K562 (cell line): Measurements from ENCODE around the gene FCAR. TPM values are rescaled to one million over a fixed set of nuclear protein-coding genes. Genes with fewer than 3 reads are reported as not detected.

Source experiments
- ATAC-seq: fragments of 200-7000 bp; cut with Tn5 transposase; 3 replicates; pipeline ENCODE4 v1.9.1; 2020; ENCODE audit warnings: moderate library complexity
- BruUV-seq: library from RNA; stranded (reverse); fragments of 400-500 nt; replicated peaks from 2 replicates; lab custom pipeline; 2021; lab: Mats Ljungman, UMichigan
- CTCF ChIA-PET: fragments of 300-600 bp; formaldehyde crosslinking; extraction: SDS; loops from one replicate; lab custom pipeline; 2021; ENCODE audit warnings: low intra/inter-chr PET ratio; lab: Yijun Ruan, JAX
- POLR2A ChIA-PET: fragments of 300-600, 350-650 bp; sonication (Branson Sonifier 250); formaldehyde crosslinking; extraction: SDS; loops from one replicate; lab custom pipeline; 2021; ENCODE audit warnings: antibody characterized with exemption, inconsistent platforms; lab: Yijun Ruan, JAX
- DNase-seq, 4 experiments: peaks; one replicate each; pipeline versions ENCODE4 v3.0.0 to v3.0.0-alpha.2; 2011 to 2018; ENCODE audit warnings: low spot score in 3 of 4, mixed read lengths in 3 of 4; ENCODE audit errors: extremely low read depth in 1 of 4
- FAIRE-seq: peaks from 2 replicates; lab custom pipeline; 2011; peaks lifted over from hg19 to GRCh38; lab: Jason Lieb, UNC
- H2AFZ ChIP-seq: 2 replicates; pipeline ENCODE4 v1.6.0; 2011; ENCODE audit warnings: low read depth, low read length, control low read depth, inconsistent platforms
- H3K27ac ChIP-seq: fragments of 200-600 bp; 3 replicates; pipeline ENCODE4 v1.8.0; 2011; ENCODE audit warnings: low read depth, mild to moderate bottlenecking, control low read depth, inconsistent platforms, low read length, moderate library complexity, mixed read lengths; ENCODE audit errors: extremely low read depth
- H3K27me3 ChIP-seq, 2 experiments: fragments of 300-600 bp in 1 of 2; 2 replicates in 1 of 2; 3 replicates in 1 of 2; pipeline versions ENCODE4 v1.6.0 to v1.8.0; 2011; ENCODE audit warnings: inconsistent platforms in 2 of 2, low read length in 2 of 2, mild to moderate bottlenecking in 1 of 2, mixed read lengths in 1 of 2, moderate library complexity in 1 of 2; ENCODE audit not compliant: control insufficient read depth in 2 of 2, insufficient read depth in 2 of 2
- H3K36me3 ChIP-seq: fragments of 300-600 bp; 3 replicates; pipeline ENCODE4 v1.8.0; 2011; ENCODE audit warnings: mild to moderate bottlenecking, low read length, inconsistent platforms; ENCODE audit not compliant: control insufficient read depth, insufficient read depth
- H3K4me1 ChIP-seq, 2 experiments: fragments of 200-600 bp in 1 of 2; replicated peaks in 1 of 2; 2 replicates in 1 of 2; 3 replicates in 1 of 2; pipeline versions ENCODE4 v1.5.1 to v1.8.0; 2011; ENCODE audit warnings: inconsistent platforms in 2 of 2, low read length in 2 of 2, mild to moderate bottlenecking in 1 of 2, mixed read lengths in 1 of 2, moderate library complexity in 1 of 2; ENCODE audit not compliant: control insufficient read depth in 2 of 2, insufficient read depth in 2 of 2
- H3K4me2 ChIP-seq: 2 replicates; pipeline ENCODE4 v1.6.1; 2011; ENCODE audit warnings: low read length, control low read depth, inconsistent platforms, mixed read lengths; ENCODE audit not compliant: insufficient read depth
- H3K4me3 ChIP-seq: fragments of 200-600 bp; sonication (generic), shearing (Covaris generic); 2 replicates; pipeline ENCODE4 v1.5.1; 2016; ENCODE audit warnings: control low read depth, inconsistent platforms
- H3K79me2 ChIP-seq: fragments of 200-600 bp; 3 replicates; pipeline ENCODE4 v1.8.0; 2011; ENCODE audit warnings: low read length, inconsistent platforms; ENCODE audit not compliant: control insufficient read depth, insufficient read depth
- H3K9ac ChIP-seq, 2 experiments: 2 replicates each; pipeline versions ENCODE4 v1.6.0 to v1.6.1; 2011; ENCODE audit warnings: low read depth in 2 of 2, low read length in 2 of 2, control low read depth in 1 of 2, inconsistent platforms in 1 of 2, mild to moderate bottlenecking in 1 of 2, mixed read lengths in 1 of 2; ENCODE audit not compliant: insufficient read depth in 1 of 2
- H3K9me1 ChIP-seq: one replicate; pipeline ENCODE4 v1.6.0; 2011; ENCODE audit warnings: inconsistent platforms, mild to moderate bottlenecking, low read length, moderate library complexity; ENCODE audit not compliant: control insufficient read depth, insufficient read depth
- H3K9me3 ChIP-seq: replicated peaks from 2 replicates; pipeline ENCODE4 v1.5.1; 2011; ENCODE audit warnings: low read depth, low read length, inconsistent platforms; ENCODE audit not compliant: control insufficient read depth, insufficient read depth
- H4K20me1 ChIP-seq: replicated peaks from 2 replicates; pipeline ENCODE4 v1.6.1; 2011; ENCODE audit warnings: low read length, inconsistent platforms, mixed read lengths; ENCODE audit not compliant: control insufficient read depth, insufficient read depth
- CBFA2T2 ChIP-seq: fragments of 450-650 bp; conservative IDR thresholded peaks from 2 replicates; pipeline ENCODE4 v1.6.1; 2017; ENCODE audit warnings: mild to moderate bottlenecking
- CBFA2T3 ChIP-seq: fragments of 450-650 bp; IDR thresholded peaks from 2 replicates; pipeline ENCODE4 v1.6.1; 2017
- DPF2 ChIP-seq: fragments of 450-650 bp; IDR thresholded peaks from 2 replicates; pipeline ENCODE4 v1.6.1; 2016
- FOXK2 ChIP-seq, 2 experiments: fragments of 450-650 bp; IDR thresholded peaks in 1 of 2; conservative IDR thresholded peaks in 1 of 2; 2 replicates each; pipeline ENCODE4 v1.6.1; 2016; ENCODE audit warnings: low read depth in 2 of 2, mild to moderate bottlenecking in 1 of 2
- JUND ChIP-seq, 2 experiments: IDR thresholded peaks; 2 replicates in 1 of 2; 3 replicates in 1 of 2; pipeline ENCODE4 v1.6.1; 2011; ENCODE audit warnings: borderline replicate concordance in 2 of 2, low read depth in 2 of 2, low read length in 2 of 2, improper control_type of control experiment in 1 of 2, missing biosample characterization in 1 of 2, missing genetic modification characterization in 1 of 2, missing genetic modification reagents in 1 of 2
- NBN ChIP-seq: fragments of 450-650 bp; IDR thresholded peaks from 2 replicates; pipeline ENCODE4 v1.6.1; 2016; ENCODE audit warnings: low read depth, mild to moderate bottlenecking
- NR2C2 ChIP-seq, 2 experiments: fragments of 200-800 bp in 1 of 2; sonication (Bioruptor generic) in 1 of 2; sonication (generic) in 1 of 2; formaldehyde crosslinking in 1 of 2; IDR thresholded peaks; 2 replicates each; pipeline versions ENCODE4 v1.6.1 to v1.8.0; 2016 to 2022; ENCODE audit warnings: mild to moderate bottlenecking in 1 of 2, missing compliant biosample characterization in 1 of 2, missing genetic modification characterization in 1 of 2, missing genetic modification reagents in 1 of 2
- PHB ChIP-seq: fragments of 250-450 bp; sonication (Bioruptor Pico); IDR thresholded peaks from 2 replicates; pipeline ENCODE4 v1.5.0; 2021
- POLR2AphosphoS5 ChIP-seq: IDR thresholded peaks from 2 replicates; pipeline ENCODE4 v1.6.1; 2011; ENCODE audit warnings: mild to moderate bottlenecking, low read depth, low read length, moderate library complexity; ENCODE audit not compliant: control insufficient read depth, insufficient read depth
- RNF2 ChIP-seq: sonication (generic); IDR thresholded peaks from 2 replicates; pipeline ENCODE4 v1.6.1; 2016
- SMARCE1 ChIP-seq: fragments of 450-650 bp; IDR thresholded peaks from 2 replicates; pipeline ENCODE4 v1.7.1; 2016; ENCODE audit warnings: mild to moderate bottlenecking
- SMC3 ChIP-seq: conservative IDR thresholded peaks from 2 replicates; pipeline ENCODE4 v1.6.1; 2011; ENCODE audit warnings: low read depth, low read length, improper control_type of control experiment; ENCODE audit not compliant: insufficient read depth
- TBL1XR1 ChIP-seq, 2 experiments: IDR thresholded peaks; 2 replicates each; pipeline ENCODE4 v1.6.1; 2012; ENCODE audit warnings: improper control_type of control experiment in 2 of 2, low read length in 2 of 2, mild to moderate bottlenecking in 1 of 2
- TCF3 ChIP-seq: sonication (generic); formaldehyde crosslinking; IDR thresholded peaks from 2 replicates; pipeline ENCODE4 v1.4.0; 2020; ENCODE audit warnings: mild to moderate bottlenecking, missing genetic modification reagents
- ZFP1 ChIP-seq: fragments of 450-650 bp; formaldehyde crosslinking; IDR thresholded peaks from 2 replicates; pipeline ENCODE4 v1.4.0; 2020; ENCODE audit warnings: mild to moderate bottlenecking, mixed read lengths
- ZNF146 ChIP-seq: IDR thresholded peaks from one replicate; pipeline ENCODE4 v1.6.1; 2018; ENCODE audit warnings: missing compliant biosample characterization; ENCODE audit not compliant: unreplicated experiment
- ZNF239 ChIP-seq: fragments of 250-450 bp; sonication (Bioruptor Pico); IDR thresholded peaks from 2 replicates; pipeline ENCODE4 v1.4.0; 2020; ENCODE audit warnings: mild to moderate bottlenecking
- ZNF280B ChIP-seq: fragments of 250-450 bp; sonication (Bioruptor Pico); IDR thresholded peaks from 2 replicates; pipeline ENCODE4 v1.5.1; 2021; ENCODE audit warnings: mild to moderate bottlenecking
- ZNF384 ChIP-seq: IDR thresholded peaks from 2 replicates; pipeline ENCODE4 v1.6.1; 2012; ENCODE audit warnings: low read depth, low read length, improper control_type of control experiment
- ZNF586 ChIP-seq: fragments of 450-650 bp; formaldehyde crosslinking; conservative IDR thresholded peaks from 2 replicates; pipeline ENCODE4 v1.4.0; 2020; ENCODE audit warnings: mild to moderate bottlenecking, moderate library complexity
- ZSCAN32 ChIP-seq: fragments of 450-650 bp; formaldehyde crosslinking; IDR thresholded peaks from 2 replicates; pipeline ENCODE4 v1.4.0; 2020; ENCODE audit warnings: mild to moderate bottlenecking, moderate library complexity
- WGBS: fragments of 100-300 bp; shearing (Covaris generic); methylation state at CpG from one replicate; pipeline ENCODE4 v1.1.6; 2016; ENCODE audit warnings: low coverage, mixed read lengths; ENCODE audit not compliant: insufficient coverage; ENCODE audit errors: missing lambda C conversion rate; 5-methylcytosine and 5-hydroxymethylcytosine counted together
- in situ Hi-C: fragments of 300-500 bp; cut with MboI; formaldehyde crosslinking; loops from 4 replicates; pipeline ENCODE4 v1.15.0; 2018; ENCODE audit warnings: inconsistent platforms, mixed read lengths
- intact Hi-C: fragments of 100-400 bp; cut with micrococcal nuclease; formaldehyde crosslinking; loops from 2 replicates; pipeline ENCODE4 v1.14.2; 2022
- polyA plus RNA-seq, 8 experiments: library from polyadenylated mRNA; depleted of rRNA in 4 of 8; stranded (reverse) in 5 of 8; unstranded in 3 of 8; fragments of >200 nt; fragmentation: Nextera tagmentation in 2 of 8; fragmentation: Illumina TruSeq in 1 of 8; extraction: Ambion mirVana in 2 of 8; extraction: Trizol in 1 of 8; gene quantifications; 2 replicates each; pipeline versions ENCODE4 v1.2.1 to v1.2.3, GENCODE V29; 2011 to 2014; ENCODE audit warnings: inconsistent platforms in 1 of 8, missing spikeins in 1 of 8
- total RNA-seq, 7 experiments: library from RNA; depleted of rRNA in 6 of 7; stranded (reverse); fragments of >200 nt in 6 of 7; fragmentation: Illumina TruSeq in 2 of 7; extraction: Trizol in 2 of 7; gene quantifications; 2 replicates each; pipeline versions ENCODE4 v1.2.1 to v1.2.3, GENCODE V29; 2011 to 2021; ENCODE audit warnings: low replicate concordance in 1 of 7
- TF ChIP-seq, protein P1 (sequence below): fragments of 200-800 bp; sonication (Bioruptor generic); IDR thresholded peaks from 2 replicates; pipeline ENCODE4 v1.6.1; 2017; ENCODE audit warnings: missing genetic modification characterization, missing compliant biosample characterization

FCAR gene
- total and polyA plus RNA-seq, 9 of the 15 experiments (the other 6 are each of a cell fraction or from before 2014, with no cell fraction given) = not detected

DNA sequence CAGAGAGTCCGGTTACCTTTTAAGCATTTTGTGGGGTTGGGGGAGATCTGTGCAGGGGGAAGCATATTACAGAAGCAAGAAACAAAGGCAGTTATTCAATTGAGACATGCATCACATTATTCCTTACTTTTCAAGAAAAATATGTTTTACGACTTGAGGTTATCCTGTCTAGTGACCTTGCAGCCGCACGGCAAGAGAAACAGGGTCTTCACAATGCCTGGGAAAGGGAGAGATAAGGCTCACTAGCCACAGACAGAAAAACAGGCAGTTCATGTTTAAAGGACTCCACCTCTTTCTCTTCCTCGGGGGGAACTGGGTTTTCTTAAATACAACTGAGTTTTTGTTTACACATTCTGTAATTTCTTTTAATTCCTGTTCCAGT, 31.4 kb downstream of the FCAR start:
- no peaks in the 10 kb centered on the region for H4K20me1 ChIP-seq
- H3K4me3 ChIP-seq = 0 out of 2 replicates have a peak overlapping the region, but pooled peaks have one; percentile 2
- H3K27me3 ChIP-seq = no peaks in the 10 kb centered on the region
- H3K36me3 ChIP-seq = no peaks in the 10 kb centered on the region
- H3K9ac ChIP-seq = peak overlapping the region in 1 of 2 experiments; percentile 63; a peak in 2 of 4 replicates
- no peaks in the 10 kb centered on the region for H3K79me2 ChIP-seq
- H3K4me1 ChIP-seq = peaks cover 19 to 23% of the 10 kb centered on the region in 2 experiments; a peak in 4 of 5 replicates
- POLR2A ChIA-PET = interaction anchor here (0.9 to 1.6 kb wide), 2 partner anchors 9 to 278 kb away, joined by 3 to 4 read pairs; no protein-coding TSS in a partner anchor
- H3K9me3 ChIP-seq = no peaks in the 10 kb centered on the region
- peak overlapping the region; percentile 74 for H3K4me2 ChIP-seq
- 5% methylated on average over 5 of the region's 5 CpGs for WGBS
- ATAC-seq (peak; percentile 58; the same call in 2 of the 3 replicates), DNase-seq (peak in 1 of 4 experiments; percentile 77), FAIRE-seq (peak; percentile 86)
- CTCF ChIA-PET = interaction anchor here (0.6 kb wide), 1 partner anchor 27 kb away, joined by 3 read pairs; no protein-coding TSS in a partner anchor
- no TSS peak for BruUV-seq
- H3K27ac ChIP-seq = peak overlapping the region; percentile 75
- intact Hi-C loops (no loop called here), in situ Hi-C loops (no loop called here)
- no peaks in the 10 kb centered on the region for H3K9me1 ChIP-seq
- peak overlapping the region; percentile 91 for H2AFZ ChIP-seq
- TF ChIP-seq TBL1XR1 (IDR thresholded peaks at IDR 0.05; ENCODE audit: low read length in 2 of 2) (no peak), POLR2AphosphoS5 (peak; percentile 35; the same call in 1 of the 2 replicates), RNF2 (peak; percentile 59; the same call in 1 of the 2 replicates), ZFP1 (CRISPR knock-in tag) (no peak), DPF2 (peak; percentile 57), PHB (no peak), ZNF586 (no peak), ZNF146 (CRISPR knock-in tag) (no peak), NR2C2 (CRISPR knock-in tag; IDR thresholded peaks at IDR 0.05) (no peak), NR2C2 (tag; IDR thresholded peaks at IDR 0.05) (no peak), CBFA2T3 (peak; percentile 76), CBFA2T2 (peak; percentile 58), ZSCAN32 (CRISPR knock-in tag) (no peak), SMC3 (no peak), SMARCE1 (peak; percentile 24), NBN (no peak), FOXK2 (conservative IDR thresholded peaks at IDR 0.05 in 1 of 2, IDR thresholded peaks at IDR 0.05 in 1 of 2; ENCODE audit: low read depth in 2 of 2) (0 out of 4 replicates have a peak, but pooled peaks of 1 of the 2 experiments have one; percentile 26), ZNF280B (CRISPR knock-in tag) (no peak), TCF3 (CRISPR knock-in tag) (peak; percentile 81), JUND (IDR thresholded peaks at IDR 0.05; ENCODE audit: borderline replicate concordance, low read depth, low read length) (no peak), JUND (tag; IDR thresholded peaks at IDR 0.05; ENCODE audit: borderline replicate concordance, low read depth, low read length) (no peak), ZNF384 (no peak), ZNF239 (no peak)
- TF ChIP-seq, protein P1, sequence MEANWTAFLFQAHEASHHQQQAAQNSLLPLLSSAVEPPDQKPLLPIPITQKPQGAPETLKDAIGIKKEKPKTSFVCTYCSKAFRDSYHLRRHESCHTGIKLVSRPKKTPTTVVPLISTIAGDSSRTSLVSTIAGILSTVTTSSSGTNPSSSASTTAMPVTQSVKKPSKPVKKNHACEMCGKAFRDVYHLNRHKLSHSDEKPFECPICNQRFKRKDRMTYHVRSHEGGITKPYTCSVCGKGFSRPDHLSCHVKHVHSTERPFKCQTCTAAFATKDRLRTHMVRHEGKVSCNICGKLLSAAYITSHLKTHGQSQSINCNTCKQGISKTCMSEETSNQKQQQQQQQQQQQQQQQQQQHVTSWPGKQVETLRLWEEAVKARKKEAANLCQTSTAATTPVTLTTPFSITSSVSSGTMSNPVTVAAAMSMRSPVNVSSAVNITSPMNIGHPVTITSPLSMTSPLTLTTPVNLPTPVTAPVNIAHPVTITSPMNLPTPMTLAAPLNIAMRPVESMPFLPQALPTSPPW (CRISPR knock-in tag) = 0 out of 2 replicates have a peak, but pooled peaks have one; percentile 37
